H9 (cell line): ENCODE measurements around the gene KIF1A. TPM values are rescaled to one million over a fixed set of nuclear protein-coding genes. Genes with fewer than 3 reads are reported as not detected.
A peak's percentile ranks its signal among the peaks of the same experiment; 100 is the strongest.

Source experiments
- DNase-seq: peaks from one replicate; pipeline ENCODE4 v3.0.0-alpha.2; 2017
- H2AFZ ChIP-seq: one replicate; pipeline ENCODE4 v1.6.1; 2013; ENCODE audit warnings: mild to moderate bottlenecking, low read length, control low read depth, moderate library complexity
- H2AK5ac ChIP-seq: 2 replicates; pipeline ENCODE4 v1.6.1; 2013; ENCODE audit warnings: low read length, control low read depth, mixed read lengths; ENCODE audit not compliant: insufficient read length
- H2BK120ac ChIP-seq: one replicate; pipeline ENCODE4 v1.6.1; 2013; ENCODE audit warnings: low read depth, mild to moderate bottlenecking, low read length, control low read depth, inconsistent platforms; ENCODE audit not compliant: poor library complexity, severe bottlenecking
- H2BK12ac ChIP-seq: 2 replicates; pipeline ENCODE4 v1.6.1; 2013; ENCODE audit warnings: low read length, control low read depth, mixed read lengths, low read depth; ENCODE audit not compliant: insufficient read length
- H2BK15ac ChIP-seq: 2 replicates; pipeline ENCODE4 v1.6.1; 2013; ENCODE audit warnings: low read depth, low read length, control low read depth
- H2BK20ac ChIP-seq: one replicate; pipeline ENCODE4 v1.6.1; 2013; ENCODE audit warnings: low read depth, mild to moderate bottlenecking, low read length, control low read depth, inconsistent platforms; ENCODE audit not compliant: poor library complexity, severe bottlenecking
- H2BK5ac ChIP-seq: 2 replicates; pipeline ENCODE4 v1.6.1; 2013; ENCODE audit warnings: low read length, control low read depth, mixed read lengths; ENCODE audit not compliant: insufficient read length
- H3K14ac ChIP-seq: 2 replicates; pipeline ENCODE4 v1.6.1; 2013; ENCODE audit warnings: low read length, control low read depth; ENCODE audit not compliant: insufficient read depth
- H3K18ac ChIP-seq: 2 replicates; pipeline ENCODE4 v1.6.1; 2013; ENCODE audit warnings: low read depth, mild to moderate bottlenecking, mixed read lengths, low read length, control low read depth; ENCODE audit not compliant: insufficient read length
- H3K23ac ChIP-seq: 2 replicates; pipeline ENCODE4 v1.6.1; 2013; ENCODE audit warnings: low read length, control low read depth, mixed read lengths, low read depth; ENCODE audit not compliant: insufficient read length
- H3K23me2 ChIP-seq: 2 replicates; pipeline ENCODE4 v1.6.1; 2013; ENCODE audit warnings: low read depth, mild to moderate bottlenecking, mixed read lengths, low read length, control low read depth; ENCODE audit not compliant: insufficient read length, poor library complexity, severe bottlenecking
- H3K27ac ChIP-seq: 2 replicates; pipeline ENCODE4 v1.5.1; 2013; ENCODE audit warnings: low read length, control low read depth, mixed read lengths, low read depth; ENCODE audit not compliant: insufficient read length
- H3K27me3 ChIP-seq: 2 replicates; pipeline ENCODE4 v1.6.1; 2013; ENCODE audit warnings: low read length, control low read depth, inconsistent platforms; ENCODE audit not compliant: insufficient read depth
- H3K4ac ChIP-seq: 2 replicates; pipeline ENCODE4 v1.6.1; 2013; ENCODE audit warnings: low read depth, mild to moderate bottlenecking, control low read depth, inconsistent platforms, low read length, moderate library complexity
- H3K4me1 ChIP-seq: 2 replicates; pipeline ENCODE4 v1.6.1; 2013; ENCODE audit warnings: low read length, control low read depth, inconsistent platforms; ENCODE audit not compliant: insufficient read depth
- H3K4me2 ChIP-seq: 2 replicates; pipeline ENCODE4 v1.6.1; 2013; ENCODE audit warnings: low read length, control low read depth, mixed read lengths; ENCODE audit not compliant: insufficient read length, insufficient read depth
- H3K56ac ChIP-seq: 2 replicates; pipeline ENCODE4 v1.6.1; 2013; ENCODE audit warnings: low read depth, mild to moderate bottlenecking, mixed read lengths, low read length, control low read depth; ENCODE audit not compliant: insufficient read length
- H3K79me1 ChIP-seq: 2 replicates; pipeline ENCODE4 v1.6.1; 2013; ENCODE audit warnings: low read depth, mild to moderate bottlenecking, moderate library complexity, low read length, control low read depth, inconsistent platforms; ENCODE audit not compliant: insufficient read depth, poor library complexity, severe bottlenecking
- H3K79me2 ChIP-seq: 2 replicates; pipeline ENCODE4 v1.6.1; 2013; ENCODE audit warnings: low read length, control low read depth, inconsistent platforms; ENCODE audit not compliant: insufficient read depth
- H3K9ac ChIP-seq: 2 replicates; pipeline ENCODE4 v1.6.1; 2013; ENCODE audit warnings: low read length, control low read depth, mixed read lengths; ENCODE audit not compliant: insufficient read length; ENCODE audit errors: extremely low read depth
- H3K9me3 ChIP-seq: one replicate; pipeline ENCODE4 v1.6.1; 2013; ENCODE audit warnings: low read depth, low read length, inconsistent platforms; ENCODE audit not compliant: control insufficient read depth
- H3T11ph ChIP-seq: one replicate; pipeline ENCODE4 v1.6.1; 2013; ENCODE audit warnings: mild to moderate bottlenecking, low read length, control low read depth, inconsistent platforms
- H4K20me1 ChIP-seq: one replicate; pipeline ENCODE4 v1.6.1; 2013; ENCODE audit not compliant: control insufficient read depth, insufficient read length, insufficient read depth
- H4K5ac ChIP-seq: 2 replicates; pipeline ENCODE4 v1.6.1; 2013; ENCODE audit warnings: low read depth, mild to moderate bottlenecking, mixed read lengths, low read length, control low read depth; ENCODE audit not compliant: insufficient read length
- H4K8ac ChIP-seq: replicated peaks from 2 replicates; pipeline ENCODE4 v1.6.1; 2013; ENCODE audit warnings: low read length, control low read depth, mixed read lengths, low read depth; ENCODE audit not compliant: insufficient read length
- H4K91ac ChIP-seq: 2 replicates; pipeline ENCODE4 v1.6.1; 2013; ENCODE audit warnings: low read depth, mild to moderate bottlenecking, moderate library complexity, mixed read lengths, low read length, control low read depth; ENCODE audit not compliant: insufficient read length
- H3K27ac Mint-ChIP-seq, 3 experiments: 2 replicates in 2 of 3; 3 replicates in 1 of 3; pipeline ENCODE4 v1.8.0; 2020 to 2021; ENCODE audit warnings: mixed read lengths in 3 of 3, mild to moderate bottlenecking in 1 of 3, moderate library complexity in 1 of 3
- H3K27me3 Mint-ChIP-seq: 2 replicates; pipeline ENCODE4 v1.8.0; 2021; ENCODE audit warnings: low read depth, mild to moderate bottlenecking, moderate library complexity, mixed read lengths
- H3K36me3 Mint-ChIP-seq, 3 experiments: 2 replicates in 2 of 3; 3 replicates in 1 of 3; pipeline ENCODE4 v1.8.0; 2020 to 2021; ENCODE audit warnings: low read depth in 3 of 3, mixed read lengths in 3 of 3; ENCODE audit not compliant: insufficient read depth in 1 of 3
- H3K4me1 Mint-ChIP-seq, 2 experiments: 2 replicates each; pipeline ENCODE4 v1.8.0; 2020; ENCODE audit warnings: mixed read lengths in 2 of 2
- H3K4me3 Mint-ChIP-seq, 2 experiments: 2 replicates in 1 of 2; 3 replicates in 1 of 2; pipeline ENCODE4 v1.8.0; 2020 to 2021; ENCODE audit warnings: mild to moderate bottlenecking in 2 of 2, mixed read lengths in 2 of 2, moderate library complexity in 1 of 2
- H3K9me3 Mint-ChIP-seq, 2 experiments: 2 replicates in 1 of 2; 3 replicates in 1 of 2; pipeline ENCODE4 v1.8.0; 2020; ENCODE audit warnings: mild to moderate bottlenecking in 2 of 2, mixed read lengths in 2 of 2, moderate library complexity in 1 of 2
- WGBS: extraction: QIAGEN DNeasy Blood & Tissue Kit; methylation state at CpG from one replicate; pipeline ENCODE4 v1.1.7; 2013; ENCODE audit warnings: missing lambda C conversion rate, low lambda C conversion rate, mixed read lengths; ENCODE audit not compliant: insufficient read length; ENCODE audit errors: extremely low coverage; 5-methylcytosine and 5-hydroxymethylcytosine counted together
- total RNA-seq: library from RNA; stranded (reverse); gene quantifications from 2 replicates; pipeline ENCODE4 v1.2.1, GENCODE V29; 2021
- TF ChIP-seq, protein P1 (sequence below): fragments of 200-600 bp; sonication (generic); conservative IDR thresholded peaks from 3 replicates; pipeline ENCODE4 v1.8.0; 2021; ENCODE audit warnings: antibody characterized with exemption, mild to moderate bottlenecking

KIF1A gene
- total RNA-seq, 1 experiment from 2014 or later = 204 TPM

DNA sequence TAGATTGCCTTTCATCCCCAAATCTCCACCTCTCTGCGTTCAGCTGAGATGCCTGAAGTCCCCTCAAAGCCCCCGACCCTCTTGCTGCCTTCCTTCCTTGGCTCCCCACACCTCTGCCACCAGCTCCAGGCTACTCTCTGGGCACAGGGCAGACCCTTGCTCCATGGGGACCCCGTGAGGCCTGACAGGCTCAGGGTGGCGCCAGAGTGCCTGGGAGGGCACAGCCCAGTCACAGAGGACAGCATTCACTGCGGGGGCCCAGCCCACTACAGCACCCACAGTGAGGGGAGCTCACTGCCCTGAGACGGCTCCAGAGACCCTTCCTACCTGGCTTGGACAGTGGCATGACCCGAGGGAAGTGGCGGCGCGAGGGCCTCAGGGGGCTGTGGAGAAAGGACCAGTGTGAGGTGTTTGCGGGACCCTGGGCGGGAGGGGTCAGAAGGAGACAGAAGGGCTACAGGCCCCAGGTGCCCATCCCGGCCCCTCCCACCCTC lies 77.4 kb downstream of the KIF1A start:
- H3K9me3 ChIP-seq = no peaks in the 10 kb centered on the region
- H2BK15ac ChIP-seq = no peak overlapping the region
- H3K23me2 ChIP-seq = no peaks in the 10 kb centered on the region
- no peaks in the 10 kb centered on the region for H3K9me3 Mint-ChIP-seq
- no peak overlapping the region for H3K4ac ChIP-seq
- H3K27me3 ChIP-seq = no peaks in the 10 kb centered on the region
- no peak overlapping the region for H2BK5ac ChIP-seq
- H3T11ph ChIP-seq = no peak overlapping the region
- H3K79me1 ChIP-seq = no peaks in the 10 kb centered on the region
- TF ChIP-seq, protein P1, sequence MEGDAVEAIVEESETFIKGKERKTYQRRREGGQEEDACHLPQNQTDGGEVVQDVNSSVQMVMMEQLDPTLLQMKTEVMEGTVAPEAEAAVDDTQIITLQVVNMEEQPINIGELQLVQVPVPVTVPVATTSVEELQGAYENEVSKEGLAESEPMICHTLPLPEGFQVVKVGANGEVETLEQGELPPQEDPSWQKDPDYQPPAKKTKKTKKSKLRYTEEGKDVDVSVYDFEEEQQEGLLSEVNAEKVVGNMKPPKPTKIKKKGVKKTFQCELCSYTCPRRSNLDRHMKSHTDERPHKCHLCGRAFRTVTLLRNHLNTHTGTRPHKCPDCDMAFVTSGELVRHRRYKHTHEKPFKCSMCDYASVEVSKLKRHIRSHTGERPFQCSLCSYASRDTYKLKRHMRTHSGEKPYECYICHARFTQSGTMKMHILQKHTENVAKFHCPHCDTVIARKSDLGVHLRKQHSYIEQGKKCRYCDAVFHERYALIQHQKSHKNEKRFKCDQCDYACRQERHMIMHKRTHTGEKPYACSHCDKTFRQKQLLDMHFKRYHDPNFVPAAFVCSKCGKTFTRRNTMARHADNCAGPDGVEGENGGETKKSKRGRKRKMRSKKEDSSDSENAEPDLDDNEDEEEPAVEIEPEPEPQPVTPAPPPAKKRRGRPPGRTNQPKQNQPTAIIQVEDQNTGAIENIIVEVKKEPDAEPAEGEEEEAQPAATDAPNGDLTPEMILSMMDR = peak; percentile 42
- no peaks in the 10 kb centered on the region for H3K79me2 ChIP-seq
- no peak overlapping the region for H4K8ac ChIP-seq
- no peak overlapping the region for H3K4me2 ChIP-seq
- H3K14ac ChIP-seq = no peak overlapping the region
- H3K4me1 ChIP-seq = no peaks in the 10 kb centered on the region
- no peak overlapping the region for H4K5ac ChIP-seq
- no peak overlapping the region for H3K27ac ChIP-seq
- no peak overlapping the region for H3K4me3 Mint-ChIP-seq
- H3K23ac ChIP-seq = no peak overlapping the region
- no peak for DNase-seq
- H4K91ac ChIP-seq = no peak overlapping the region
- no peak overlapping the region for H3K56ac ChIP-seq
- peak overlapping the region in 1 of 3 experiments; percentile 94; a peak in 3 of 7 replicates for H3K27ac Mint-ChIP-seq
- H3K27me3 Mint-ChIP-seq = no peaks in the 10 kb centered on the region; the same call in 1 of the 2 replicates
- no peak overlapping the region for H2BK12ac ChIP-seq
- H2AK5ac ChIP-seq = no peak overlapping the region
- no peak overlapping the region for H2AFZ ChIP-seq
- no peak overlapping the region for H3K18ac ChIP-seq
- no peaks in the 10 kb centered on the region for H3K4me1 Mint-ChIP-seq
- H4K20me1 ChIP-seq = no peaks in the 10 kb centered on the region
- H3K9ac ChIP-seq = no peak overlapping the region
- no peak overlapping the region for H2BK20ac ChIP-seq
- WGBS = no CpG with 5 or more reads among the region's 13 CpGs
- peaks cover 59 to 88% (median 85%) of the 10 kb centered on the region in 3 experiments for H3K36me3 Mint-ChIP-seq
- H2BK120ac ChIP-seq = no peak overlapping the region
